Stimulated activated effector memory CD8-positive, alpha-beta T cell treated with anti-CD3 and anti-CD28 coated beads, Interleukin-12 subunit alpha, Interleukin-12 subunit beta, amount 100 ng/mL, for 72 hours (primary cell): ENCODE data around the gene TCTN1.
"Not testable (repeated sequence)": the region's sequence is repeated elsewhere in the genome, so short reads cannot be mapped to it uniquely, and the experiment has no call there.

Experiments used
- ATAC-seq: fragments of 150-1000 bp; cut with Tn5 transposase; 2 replicates; pipeline ENCODE4 v1.10.0; 2021
- DNase-seq, 2 donors: peaks; one replicate each; pipeline ENCODE4 v3.0.0; 2021 to 2022; ENCODE audit warnings: low spot score in 2 of 2
- H3K27ac Mint-ChIP-seq: one replicate; pipeline ENCODE4 v1.8.0; 2022; ENCODE audit warnings: mild to moderate bottlenecking, mixed read lengths
- H3K36me3 Mint-ChIP-seq: one replicate; pipeline ENCODE4 v1.8.0; 2022; ENCODE audit warnings: mild to moderate bottlenecking, mixed read lengths
- H3K4me1 Mint-ChIP-seq: one replicate; pipeline ENCODE4 v1.8.0; 2022; ENCODE audit warnings: mixed read lengths
- H3K4me3 Mint-ChIP-seq: one replicate; pipeline ENCODE4 v1.8.0; 2022; ENCODE audit warnings: mild to moderate bottlenecking, mixed read lengths
- H3K9me3 Mint-ChIP-seq: one replicate; pipeline ENCODE4 v1.8.0; 2022; ENCODE audit warnings: mixed read lengths

TCTN1 gene

DNA sequence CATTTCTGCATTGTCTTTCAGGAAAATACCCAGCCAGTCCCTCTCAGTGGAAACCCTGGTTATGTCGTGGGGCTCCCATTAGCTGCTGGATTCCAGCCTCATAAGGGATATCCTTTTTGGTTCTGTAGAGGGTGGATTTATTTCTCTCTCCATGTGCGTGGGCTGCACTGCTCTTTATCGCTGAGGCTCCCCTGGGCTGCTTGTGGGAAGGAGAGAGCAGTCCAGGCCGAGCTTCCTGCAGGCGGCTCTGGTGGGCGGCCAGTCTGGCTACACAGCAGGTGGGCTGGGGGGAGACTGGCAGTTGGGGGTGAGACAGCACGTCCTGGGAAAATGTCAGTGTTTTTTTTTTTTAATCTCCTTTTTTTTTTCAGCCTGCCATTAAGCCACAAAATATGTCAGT is 27.6 kb downstream of the TCTN1 start:
- ATAC-seq = no peak
- Mint-ChIP-seq H3K36me3 (no peaks in the 10 kb centered on the region), H3K4me1 (peaks cover 13% of the 10 kb centered on the region), H3K27ac (no peak overlapping the region), H3K4me3 (no peak overlapping the region), H3K9me3 (no peaks in the 10 kb centered on the region)
- no peak for DNase-seq

DNA sequence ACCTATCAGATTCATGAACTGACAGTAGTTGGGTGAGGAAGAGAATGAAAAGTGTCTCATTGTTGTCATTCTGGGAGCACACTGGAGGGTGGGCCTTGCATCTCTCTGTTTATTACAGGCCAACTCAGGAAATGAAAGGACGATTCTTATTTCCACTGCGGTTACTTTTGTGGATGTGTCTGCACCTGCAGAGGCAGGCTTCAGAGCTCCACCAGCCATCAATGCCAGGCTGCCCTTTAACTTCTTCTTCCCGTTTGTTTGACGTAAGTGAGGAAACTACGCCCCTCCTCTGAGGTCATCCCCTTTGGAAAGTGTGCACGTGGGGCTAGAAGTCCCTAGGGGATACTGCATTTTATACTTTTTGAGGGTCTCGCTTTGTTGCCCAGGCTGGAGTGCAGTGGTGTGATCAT is 33.7 kb downstream of the TCTN1 start:
- Mint-ChIP-seq H3K27ac (peak overlapping the region; percentile 32), H3K36me3 (peaks cover 22% of the 10 kb centered on the region), H3K4me3 (no peak overlapping the region), H3K4me1 (peaks cover 10% of the 10 kb centered on the region), H3K9me3 (no peaks in the 10 kb centered on the region)
- ATAC-seq (peak; percentile 72), DNase-seq (no peak)

DNA sequence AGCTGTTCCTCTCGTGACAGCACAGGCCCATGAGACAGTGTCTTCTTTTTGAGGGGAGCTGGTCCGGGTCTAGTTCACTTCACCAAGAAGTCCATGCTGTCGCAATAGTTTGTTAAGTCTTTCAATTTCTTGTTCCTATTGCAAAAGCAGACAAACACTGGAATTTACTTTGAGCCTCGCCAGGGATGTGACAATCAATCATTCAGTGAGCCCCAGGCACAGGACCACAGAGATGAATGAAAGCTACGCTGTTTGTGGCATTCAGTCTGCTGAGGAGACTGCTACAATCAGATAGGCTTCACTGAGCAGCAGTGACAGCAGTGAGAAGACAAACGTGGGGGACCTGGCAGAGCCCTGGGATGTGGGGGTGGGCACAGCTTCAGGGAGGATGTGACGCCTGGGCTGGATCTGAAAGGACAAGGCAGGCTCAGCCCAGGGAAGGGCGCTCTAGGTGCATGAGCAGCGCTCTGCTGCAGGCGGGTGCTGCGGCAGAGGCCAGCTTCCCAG is 35.5 kb downstream of the TCTN1 start:
- peaks cover 22% of the 10 kb centered on the region for H3K36me3 Mint-ChIP-seq
- peaks cover 10% of the 10 kb centered on the region for H3K4me1 Mint-ChIP-seq
- no peak for DNase-seq
- no peak overlapping the region for H3K4me3 Mint-ChIP-seq
- H3K27ac Mint-ChIP-seq = no peak overlapping the region
- no peak for ATAC-seq
- H3K9me3 Mint-ChIP-seq = no peaks in the 10 kb centered on the region

- H3K36me3 Mint-ChIP-seq, H3K9me3 Mint-ChIP-seq, H3K27ac Mint-ChIP-seq, ATAC-seq, DNase-seq, H3K4me3 Mint-ChIP-seq: not testable (repeated sequence)
- H3K4me1 Mint-ChIP-seq = peaks cover 10% of the 10 kb centered on the region
Observed at GRCh38 chr12:110654238-110654637, 40.3 kb downstream of the TCTN1 start.

- ATAC-seq (no peak), DNase-seq (no peak)
- Mint-ChIP-seq H3K27ac (no peak overlapping the region), H3K9me3 (no peaks in the 10 kb centered on the region), H3K36me3 (peaks cover 4% of the 10 kb centered on the region), H3K4me1 (peaks cover 17% of the 10 kb centered on the region), H3K4me3 (no peak overlapping the region)
Observed at GRCh38 chr12:110656071-110656655, 42.2 kb downstream of the TCTN1 start.

- Mint-ChIP-seq H3K27ac (peak overlapping the region; percentile 40), H3K4me3 (no peak overlapping the region), H3K36me3 (peaks cover 5% of the 10 kb centered on the region), H3K4me1 (peaks cover 28% of the 10 kb centered on the region), H3K9me3 (no peaks in the 10 kb centered on the region)
- ATAC-seq (no peak), DNase-seq (no peak)
Observed at GRCh38 chr12:110657747-110658146, 43.8 kb downstream of the TCTN1 start.

DNA sequence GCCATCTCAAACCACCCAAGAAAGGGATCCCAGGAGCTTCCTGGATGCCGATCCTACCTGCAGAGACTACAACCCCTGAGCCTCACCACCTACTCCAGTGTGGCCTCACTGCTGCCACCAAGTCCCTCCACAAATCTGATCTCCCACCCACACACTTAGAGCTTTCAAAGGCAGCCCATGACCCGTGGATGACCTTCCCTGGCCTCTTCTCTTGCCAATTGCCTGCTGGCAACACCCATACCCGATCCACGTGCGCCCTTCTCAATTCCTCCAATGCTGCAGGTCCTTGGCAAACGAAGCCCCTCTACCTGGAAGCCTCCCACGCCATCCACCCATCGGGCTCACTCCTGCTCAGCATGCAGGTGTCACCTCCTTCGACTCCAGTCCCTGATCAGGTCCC is 44.3 kb downstream of the TCTN1 start:
- no peak for ATAC-seq
- no peaks in the 10 kb centered on the region for H3K9me3 Mint-ChIP-seq
- H3K27ac Mint-ChIP-seq = peak overlapping the region; percentile 40
- H3K36me3 Mint-ChIP-seq = peaks cover 5% of the 10 kb centered on the region
- peaks cover 28% of the 10 kb centered on the region for H3K4me1 Mint-ChIP-seq
- no peak overlapping the region for H3K4me3 Mint-ChIP-seq
- DNase-seq = no peak

GRCh38 chr12:110658878-110659277 is 44.9 kb downstream of the TCTN1 start:
- DNase-seq (no peak), ATAC-seq (no peak)
- H3K27ac Mint-ChIP-seq = peak overlapping the region; percentile 40
- H3K9me3 Mint-ChIP-seq = no peaks in the 10 kb centered on the region
- no peak overlapping the region for H3K4me3 Mint-ChIP-seq
- peaks cover 5% of the 10 kb centered on the region for H3K36me3 Mint-ChIP-seq
- H3K4me1 Mint-ChIP-seq = peaks cover 28% of the 10 kb centered on the region

DNA sequence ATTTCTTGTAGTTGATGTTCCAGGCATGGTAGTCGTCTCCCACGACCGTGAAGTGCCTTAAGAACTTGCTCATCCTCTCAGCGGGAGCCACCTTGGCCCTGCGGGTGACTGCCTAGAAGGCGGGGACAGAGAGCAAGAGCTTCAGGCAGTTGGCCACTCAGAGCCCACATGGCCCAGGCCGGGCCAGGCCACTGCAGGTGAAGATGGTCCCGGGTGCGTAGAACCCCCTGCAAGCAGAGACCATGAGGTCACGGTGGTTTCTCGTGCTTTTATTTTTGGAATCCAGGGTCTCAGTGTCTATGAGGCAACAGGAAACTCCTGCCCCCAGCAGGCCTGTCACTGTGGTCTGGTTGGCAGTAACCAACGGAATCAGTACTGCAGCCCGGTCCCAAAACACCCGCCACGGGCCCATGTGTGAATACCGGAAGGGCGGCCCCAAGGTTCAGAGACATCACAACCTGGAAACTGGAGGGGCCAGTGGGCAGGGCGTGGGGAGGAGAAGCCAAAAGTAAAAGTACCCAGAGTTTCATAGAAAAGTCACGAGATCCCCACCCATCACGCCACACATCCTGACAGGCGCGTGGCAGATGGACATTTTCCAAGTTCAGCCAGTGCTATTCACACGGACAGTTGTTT is 47.5 kb downstream of the TCTN1 start:
- Mint-ChIP-seq H3K9me3 (no peaks in the 10 kb centered on the region), H3K4me3 (peak overlapping the region; percentile 65)
- peak; percentile 91 for ATAC-seq

DNA sequence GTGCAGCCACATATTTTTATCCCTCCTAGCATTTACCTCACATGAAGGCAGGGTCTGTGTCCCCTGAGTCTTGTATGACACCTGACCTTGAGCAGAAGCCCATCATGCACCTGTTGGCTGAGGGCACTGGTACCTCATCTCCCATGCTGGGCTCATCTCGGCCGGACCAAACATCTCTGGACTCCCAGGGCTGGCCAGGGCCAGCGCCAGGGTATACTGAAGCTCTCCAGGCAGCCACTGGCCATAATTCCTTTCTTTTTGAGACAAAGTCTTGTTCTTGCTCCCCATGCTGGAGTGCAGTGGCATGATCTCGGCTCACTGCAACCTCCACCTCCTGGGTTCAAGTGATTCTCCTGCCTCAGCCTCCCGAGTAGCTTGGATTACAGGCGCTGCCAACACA is 53.0 kb downstream of the TCTN1 start:
- Mint-ChIP-seq H3K4me1 (peaks cover 26% of the 10 kb centered on the region), H3K4me3 (no peak overlapping the region), H3K27ac (no peak overlapping the region), H3K9me3 (no peaks in the 10 kb centered on the region), H3K36me3 (no peaks in the 10 kb centered on the region)
- DNase-seq (no peak), ATAC-seq (no peak)

More for the DNA sequence above, 47.5 kb downstream of the TCTN1 start:
- DNase-seq = peak; percentile 32 to 80
- Mint-ChIP-seq H3K27ac (peak overlapping the region; percentile 92), H3K36me3 (peaks cover 5% of the 10 kb centered on the region), H3K4me1 (peaks cover 28% of the 10 kb centered on the region)

GRCh38 chr12:110667671-110668070 is 53.7 kb downstream of the TCTN1 start:
- H3K9me3 Mint-ChIP-seq = no peaks in the 10 kb centered on the region
- no peak overlapping the region for H3K4me3 Mint-ChIP-seq
- no peak for ATAC-seq
- H3K27ac Mint-ChIP-seq = no peak overlapping the region
- peaks cover 23% of the 10 kb centered on the region for H3K4me1 Mint-ChIP-seq
- H3K36me3 Mint-ChIP-seq = no peaks in the 10 kb centered on the region
- no peak for DNase-seq

GRCh38 chr12:110668480-110669192 is 54.7 kb downstream of the TCTN1 start:
- Mint-ChIP-seq H3K27ac (peak overlapping the region; percentile 84), H3K4me1 (peaks cover 23% of the 10 kb centered on the region), H3K36me3 (no peaks in the 10 kb centered on the region), H3K4me3 (peak overlapping the region; percentile 23), H3K9me3 (no peaks in the 10 kb centered on the region)
- DNase-seq (no peak), ATAC-seq (no peak)

DNA sequence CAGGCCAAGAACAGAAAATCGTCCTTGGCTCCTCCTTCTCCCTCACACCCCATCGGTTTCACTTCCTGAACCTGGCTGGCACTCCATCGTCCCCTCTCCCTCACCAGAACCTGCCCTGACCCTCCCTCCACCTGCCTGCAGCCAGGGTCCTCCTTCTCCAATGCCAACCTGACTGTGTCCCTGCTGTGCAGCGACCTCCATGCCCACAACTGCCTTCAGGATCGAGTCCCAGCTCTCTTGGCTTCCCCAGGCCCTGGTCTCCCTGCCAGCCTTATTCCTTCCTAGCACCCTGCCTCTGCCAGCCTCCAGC is 55.2 kb downstream of the TCTN1 start:
- Mint-ChIP-seq H3K4me1 (peaks cover 23% of the 10 kb centered on the region), H3K4me3 (peak overlapping the region; percentile 23), H3K36me3 (no peaks in the 10 kb centered on the region), H3K27ac (peak overlapping the region; percentile 84), H3K9me3 (no peaks in the 10 kb centered on the region)
- ATAC-seq (peak; percentile 34), DNase-seq (no peak)

DNA sequence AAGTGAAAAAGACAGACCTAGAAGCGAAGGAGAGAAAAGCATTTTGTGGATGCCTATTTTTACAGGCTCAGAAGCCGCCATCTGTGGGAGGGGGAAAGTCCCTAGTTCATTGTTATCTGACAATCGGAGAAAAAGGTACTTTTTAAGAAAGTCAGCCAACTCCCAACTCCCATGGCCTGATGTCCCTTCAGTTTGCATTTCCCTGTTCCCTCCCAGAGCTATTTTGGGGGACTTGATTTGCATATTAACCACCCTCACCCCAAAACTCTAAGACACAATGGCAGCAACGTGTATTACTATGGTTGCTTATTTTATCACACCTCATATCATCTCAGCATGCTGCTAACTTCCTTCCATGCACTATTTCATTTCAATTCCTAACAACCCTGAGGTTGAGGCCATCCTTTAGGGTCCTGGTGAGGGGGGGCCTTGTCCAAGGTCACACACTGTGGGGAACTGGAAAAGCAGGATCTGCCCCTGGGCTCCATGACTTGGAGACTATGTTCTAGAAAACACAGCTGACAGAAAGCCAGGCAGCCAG is 56.3 kb downstream of the TCTN1 start:
- Mint-ChIP-seq H3K27ac (peak overlapping the region; percentile 84), H3K9me3 (peaks cover 3% of the 10 kb centered on the region), H3K36me3 (no peaks in the 10 kb centered on the region), H3K4me3 (peak overlapping the region; percentile 23), H3K4me1 (peaks cover 23% of the 10 kb centered on the region)
- DNase-seq (no peak), ATAC-seq (peak; percentile 56)

GRCh38 chr12:110676171-110676570 is 62.2 kb downstream of the TCTN1 start:
- ATAC-seq (no peak), DNase-seq (no peak)
- Mint-ChIP-seq H3K36me3 (no peaks in the 10 kb centered on the region), H3K9me3 (peaks cover 3% of the 10 kb centered on the region), H3K4me3 (no peak overlapping the region), H3K4me1 (peaks cover 19% of the 10 kb centered on the region), H3K27ac (peak overlapping the region; percentile 88)
